Brain microvascular endothelial cell (primary cell): ENCODE data around the gene HOXA5.

Source experiments
- DNase-seq: peaks from one replicate; pipeline ENCODE4 v3.0.0-alpha.2; 2020
- H3K27ac ChIP-seq: fragments of 250-450 bp; sonication (Bioruptor Pico); 2 replicates; pipeline ENCODE4 v1.5.1; 2020; ENCODE audit warnings: mild to moderate bottlenecking, moderate library complexity
- H3K27me3 ChIP-seq: fragments of 250-450 bp; sonication (Bioruptor Pico); replicated peaks from 2 replicates; pipeline ENCODE4 v1.5.1; 2020; ENCODE audit warnings: mild to moderate bottlenecking
- H3K36me3 ChIP-seq: fragments of 250-450 bp; sonication (Bioruptor Pico); replicated peaks from 2 replicates; pipeline ENCODE4 v1.5.1; 2020; ENCODE audit warnings: mild to moderate bottlenecking
- H3K4me3 ChIP-seq: 2 replicates; pipeline ENCODE4 v1.5.1; 2011; ENCODE audit warnings: low read depth, mild to moderate bottlenecking, control low read depth, low read length, moderate library complexity
- CTCF ChIP-seq: IDR thresholded peaks from 2 replicates; pipeline ENCODE4 v1.5.1; 2011; ENCODE audit warnings: low read depth, mild to moderate bottlenecking, moderate library complexity, low read length, control low read depth, inconsistent platforms; ENCODE audit errors: missing control alignments
- in situ Hi-C: cut with HindIII; loops from 2 replicates; pipeline ENCODE4 v1.10.0; 2017; ENCODE audit warnings: low sequenced_read_pairs, low pct_ligation_motif_present

Gene HOXA5

GRCh38 chr7:27124096-27124901, 19.2 kb downstream of the HOXA5 start:
- H3K4me3 ChIP-seq, result no peak overlapping the region
- H3K27ac ChIP-seq, result no peak overlapping the region
- H3K36me3 ChIP-seq, result no peaks in the 10 kb centered on the region
- H3K27me3 ChIP-seq, result peaks cover 92% of the 10 kb centered on the region
- no peak for TF ChIP-seq CTCF
- in situ Hi-C loops, result loop anchor here (10.0 kb wide), 1 partner anchor 269 kb away; no protein-coding TSS in a partner anchor
- no peak for DNase-seq

- Histone ChIP-seq H3K4me3 (peak overlapping the region; percentile 12), H3K36me3 (no peaks in the 10 kb centered on the region), H3K27me3 (peaks cover 91% of the 10 kb centered on the region), H3K27ac (no peak overlapping the region)
- no peak for DNase-seq
- no peak for TF ChIP-seq CTCF
- in situ Hi-C loops, result loop anchor here (10.0 kb wide), 1 partner anchor 269 kb away; no protein-coding TSS in a partner anchor
Observed at GRCh38 chr7:27123477-27124053, 19.9 kb downstream of the HOXA5 start.

GRCh38 chr7:27123007-27123476, 20.4 kb downstream of the HOXA5 start:
- Histone ChIP-seq H3K27ac (no peak overlapping the region), H3K4me3 (peak overlapping the region; percentile 12), H3K36me3 (no peaks in the 10 kb centered on the region), H3K27me3 (peaks cover 91% of the 10 kb centered on the region)
- in situ Hi-C loops, result loop anchor here (10.0 kb wide), 1 partner anchor 268 kb away; no protein-coding TSS in a partner anchor
- no peak for TF ChIP-seq CTCF
- no peak for DNase-seq

GRCh38 chr7:27122077-27122910, 21.2 kb downstream of the HOXA5 start:
- H3K27ac ChIP-seq, result no peak overlapping the region
- H3K36me3 ChIP-seq, result no peaks in the 10 kb centered on the region
- H3K27me3 ChIP-seq, result peaks cover 91% of the 10 kb centered on the region
- TF ChIP-seq CTCF, result no peak
- peak overlapping the region; percentile 29 for H3K4me3 ChIP-seq
- in situ Hi-C loops, result loop anchor here (10.0 kb wide), 1 partner anchor 267 kb away; no protein-coding TSS in a partner anchor
- DNase-seq, result no peak

- Histone ChIP-seq H3K4me3 (peak overlapping the region; percentile 29), H3K27me3 (peaks cover 93% of the 10 kb centered on the region), H3K27ac (no peak overlapping the region), H3K36me3 (no peaks in the 10 kb centered on the region)
- DNase-seq, result no peak
- no peak for TF ChIP-seq CTCF
- in situ Hi-C loops, result loop anchor here (10.0 kb wide), 1 partner anchor 267 kb away; no protein-coding TSS in a partner anchor
Observed at GRCh38 chr7:27121684-27122076, 21.8 kb downstream of the HOXA5 start.
